PC-3 (cell line): Measurements from ENCODE around the gene TPST2.

Experiments used
- CTCF ChIP-seq: fragments of 300-600 bp; sonication (generic); conservative IDR thresholded peaks from 2 replicates; pipeline ENCODE4 v1.5.1; 2017; ENCODE audit warnings: antibody characterized with exemption, low read depth, mild to moderate bottlenecking, low read length
- EZH2phosphoT487 ChIP-seq: fragments of 300-600 bp; sonication (generic); IDR thresholded peaks from 2 replicates; pipeline ENCODE4 v1.6.1; 2018; ENCODE audit warnings: mild to moderate bottlenecking, antibody characterized with exemption, low read length, borderline replicate concordance

GRCh38 chr22:26549902-26550497 lies 39.9 kb downstream of the TPST2 start:
- TF ChIP-seq CTCF (no peak), EZH2phosphoT487 (no peak)
